GM19438 (cell line): ENCODE measurements around the gene SIPA1L3.

Source experiments
- ATAC-seq: cut with Tn5 transposase; IDR thresholded peaks from one replicate; pipeline ENCODE4 v1.9.1; 2021; ENCODE audit warnings: low read depth; ENCODE audit not compliant: unreplicated experiment

Gene SIPA1L3

DNA sequence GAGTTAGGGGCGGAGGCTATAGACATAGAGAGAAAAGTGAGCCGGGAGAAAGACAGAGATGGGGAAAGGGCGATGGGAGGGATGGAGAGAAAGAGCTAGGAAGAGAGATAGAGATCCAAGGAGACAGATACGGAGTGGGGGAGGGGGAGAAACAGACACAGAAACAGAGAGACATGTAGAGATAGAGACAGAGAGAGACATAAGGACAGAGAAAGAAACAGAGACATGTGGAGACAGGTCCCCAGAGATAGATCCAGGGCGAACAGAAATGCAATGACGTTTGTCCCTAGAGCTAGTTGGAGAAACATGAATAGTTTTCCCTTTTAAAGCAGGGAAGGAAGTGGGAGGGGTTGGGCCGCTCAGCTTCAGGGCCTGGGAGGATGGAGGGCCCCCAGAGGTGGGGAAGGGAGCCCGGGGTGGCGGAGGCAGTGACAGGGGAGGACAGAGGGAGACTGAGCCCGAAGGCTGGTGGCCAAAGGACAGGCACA is 344.6 kb downstream of the SIPA1L3 start:
- ATAC-seq, result no peak

DNA sequence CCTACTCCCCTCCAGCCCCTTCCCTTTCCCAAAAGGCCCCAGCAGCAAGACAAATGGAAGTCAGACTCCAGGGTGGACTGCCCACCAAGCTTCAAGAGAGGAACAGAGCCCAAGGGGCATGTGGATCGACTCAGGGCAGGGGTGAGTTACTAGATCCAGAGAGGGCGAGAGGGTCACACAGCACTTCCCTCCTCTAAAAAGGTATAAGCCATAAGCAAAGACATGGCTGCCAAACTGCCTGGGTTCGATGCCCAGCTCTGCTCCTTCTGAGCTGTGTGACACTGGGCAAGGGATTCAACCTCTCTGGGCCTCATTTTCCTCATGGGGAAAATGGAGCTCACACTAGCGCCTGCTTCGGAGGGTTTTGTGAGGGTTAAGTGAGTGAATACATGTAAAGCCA is 345.4 kb downstream of the SIPA1L3 start:
- no peak for ATAC-seq

DNA sequence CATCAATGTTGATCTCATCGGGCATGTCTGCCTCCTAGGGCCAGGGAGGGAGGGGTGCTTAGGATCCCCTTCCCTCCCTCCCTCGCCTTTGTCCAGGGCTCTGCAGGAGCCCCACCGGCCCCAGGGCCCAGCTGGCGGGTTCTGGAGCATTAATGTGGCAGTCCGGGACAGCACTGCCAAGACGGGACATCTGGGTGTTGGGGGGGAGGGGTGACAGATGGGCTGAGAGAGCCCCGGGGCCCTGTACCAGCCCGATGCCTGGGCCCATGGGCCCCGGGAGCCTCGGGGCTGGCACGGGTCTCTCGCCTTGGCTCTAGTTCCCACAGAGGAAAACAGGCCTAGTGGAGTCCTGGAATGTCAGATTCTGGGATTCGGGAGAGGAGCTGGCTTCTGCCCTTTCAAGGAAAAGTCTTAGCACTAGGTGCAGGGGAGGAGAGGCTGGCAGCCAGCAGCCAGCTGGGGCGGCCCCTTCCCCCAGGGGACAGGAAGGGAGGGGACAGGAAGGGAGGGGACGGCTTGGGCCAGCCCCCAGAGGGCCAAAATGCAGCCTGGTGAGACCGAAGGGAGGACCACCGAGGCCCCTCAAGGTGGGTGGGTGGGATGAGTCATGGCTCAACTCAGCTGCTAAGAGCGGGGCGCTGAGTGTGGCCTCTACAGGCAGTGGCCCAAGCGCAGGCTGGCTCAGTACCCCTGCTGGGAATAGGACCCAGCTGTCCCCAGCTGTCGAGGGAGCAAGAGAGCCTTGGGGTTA is 346.1 kb downstream of the SIPA1L3 start:
- no peak for ATAC-seq

DNA sequence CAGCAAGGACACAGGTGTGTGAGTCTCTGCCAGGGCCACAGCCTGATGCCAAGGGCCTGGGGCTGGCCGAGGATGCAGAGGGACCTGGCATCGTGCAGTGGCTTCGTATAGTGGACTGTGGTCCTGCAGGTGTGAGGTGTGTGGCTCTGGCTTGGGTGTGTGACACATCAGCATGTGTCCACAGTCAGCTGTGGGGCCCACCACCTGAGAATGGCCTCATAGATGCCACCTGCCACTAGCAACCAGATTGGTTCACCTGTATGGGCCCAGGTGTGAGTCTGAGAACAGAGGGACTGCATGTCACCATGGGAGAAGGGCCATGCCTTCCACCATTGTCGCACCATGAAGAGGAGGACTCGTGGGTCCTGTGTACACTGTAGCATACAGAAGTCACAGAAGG is 346.8 kb downstream of the SIPA1L3 start:
- ATAC-seq, result no peak

DNA sequence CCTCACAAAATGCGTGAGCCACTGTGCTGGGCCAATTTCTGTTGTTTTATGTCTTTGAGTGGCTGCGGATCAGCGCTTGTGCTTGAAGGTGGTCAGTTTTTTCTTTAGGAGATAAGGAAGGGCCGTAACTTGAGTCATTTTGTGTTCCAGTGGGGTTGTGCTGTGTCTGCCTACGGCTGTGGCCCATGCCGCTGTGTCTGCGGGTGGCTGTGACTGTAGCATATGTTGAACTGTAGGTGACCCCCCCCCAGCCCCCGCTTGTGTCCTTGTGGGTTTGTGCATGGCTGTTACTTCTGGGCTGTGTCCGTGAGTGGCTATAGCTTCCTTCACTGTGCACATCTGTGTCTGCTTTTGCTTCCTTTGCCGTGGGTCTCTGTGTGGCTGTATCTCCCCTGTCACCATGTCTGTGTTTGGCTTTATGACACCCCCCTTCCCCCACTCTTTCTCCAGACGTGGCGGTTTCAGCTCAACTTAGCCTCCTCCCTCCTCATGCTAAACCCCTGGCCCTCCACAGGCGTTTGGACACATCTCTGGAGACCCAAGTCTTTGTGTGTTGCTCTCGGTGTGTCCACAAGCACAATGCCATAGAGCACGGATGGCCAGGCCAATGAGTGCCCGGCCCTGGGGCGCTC is 348.5 kb downstream of the SIPA1L3 start:
- no peak for ATAC-seq
